K562 (cell line): ENCODE data around the gene P3H4. TPM values are rescaled to one million over a fixed set of nuclear protein-coding genes. Genes with fewer than 3 reads are reported as not detected.

Experiments used
- ARID3A ChIP-seq: IDR thresholded peaks from 2 replicates; pipeline ENCODE4 v1.6.1; 2012; ENCODE audit warnings: low read depth, low read length, improper control_type of control experiment, borderline replicate concordance
- ASH1L ChIP-seq: fragments of 450-650 bp; IDR thresholded peaks from 2 replicates; pipeline ENCODE4 v1.6.1; 2018; ENCODE audit warnings: borderline replicate concordance, mild to moderate bottlenecking, low read depth; ENCODE audit not compliant: partially characterized antibody
- CBFA2T2 ChIP-seq: fragments of 450-650 bp; conservative IDR thresholded peaks from 2 replicates; pipeline ENCODE4 v1.6.1; 2017; ENCODE audit warnings: mild to moderate bottlenecking
- ELF1 ChIP-seq: fragments of 200-800 bp; sonication (Bioruptor generic); IDR thresholded peaks from 2 replicates; pipeline ENCODE4 v1.6.1; 2016; ENCODE audit warnings: missing genetic modification characterization, missing compliant biosample characterization
- ETV6 ChIP-seq, 3 experiments: fragments of 150-350 bp in 1 of 3; sonication (generic) in 1 of 3; formaldehyde crosslinking in 1 of 3; IDR thresholded peaks; 2 replicates each; pipeline versions ENCODE4 v1.6.1 to v1.8.0; 2014 to 2022; ENCODE audit warnings: borderline replicate concordance in 2 of 3, low read depth in 2 of 3, antibody characterized with exemption in 1 of 3, low read length in 1 of 3, mild to moderate bottlenecking in 1 of 3, missing genetic modification reagents in 1 of 3
- HES1 ChIP-seq: fragments of 450-650 bp; IDR thresholded peaks from 2 replicates; pipeline ENCODE4 v1.6.1; 2016; ENCODE audit warnings: low read depth, mild to moderate bottlenecking, moderate library complexity
- IFI16 ChIP-seq: fragments of 250-450 bp; sonication (Bioruptor Pico); IDR thresholded peaks from 2 replicates; pipeline ENCODE4 v2.1.2; 2022; ENCODE audit warnings: mild to moderate bottlenecking, inconsistent platforms
- MAZ ChIP-seq, 2 experiments: fragments of 450-650 bp in 1 of 2; sonication (generic) in 1 of 2; formaldehyde crosslinking; IDR thresholded peaks in 1 of 2; conservative IDR thresholded peaks in 1 of 2; 2 replicates each; pipeline versions ENCODE4 v1.4.0 to v1.5.0; 2020; ENCODE audit warnings: mild to moderate bottlenecking in 1 of 2, missing genetic modification reagents in 1 of 2
- NCOA4 ChIP-seq: fragments of 450-650 bp; IDR thresholded peaks from 2 replicates; pipeline ENCODE4 v1.6.1; 2018; ENCODE audit warnings: mild to moderate bottlenecking; ENCODE audit not compliant: partially characterized antibody
- NFE2 ChIP-seq: IDR thresholded peaks from 2 replicates; pipeline ENCODE4 v1.6.1; 2014; ENCODE audit warnings: antibody characterized with exemption, low read depth
- PREB ChIP-seq: sonication (generic); formaldehyde crosslinking; IDR thresholded peaks from 2 replicates; pipeline ENCODE4 v1.8.1; 2023; ENCODE audit warnings: mild to moderate bottlenecking, missing genetic modification reagents
- SMAD3 ChIP-seq: fragments of 450-650 bp; formaldehyde crosslinking; conservative IDR thresholded peaks from 2 replicates; pipeline ENCODE4 v1.4.0; 2020; ENCODE audit warnings: mild to moderate bottlenecking
- SMARCA5 ChIP-seq: fragments of 450-650 bp; IDR thresholded peaks from 2 replicates; pipeline ENCODE4 v1.6.1; 2016
- YY1 ChIP-seq, 3 experiments: IDR thresholded peaks; 2 replicates each; pipeline ENCODE4 v1.6.1; 2011; ENCODE audit warnings: low read length in 2 of 3, mild to moderate bottlenecking in 2 of 3, moderate library complexity in 2 of 3, borderline replicate concordance in 1 of 3, control low read depth in 1 of 3, low read depth in 1 of 3; ENCODE audit not compliant: insufficient read depth in 3 of 3, insufficient replicate concordance in 2 of 3, control insufficient read depth in 1 of 3, insufficient read length in 1 of 3; ENCODE audit errors: extremely low read depth in 1 of 3
- ZNF239 ChIP-seq: fragments of 250-450 bp; sonication (Bioruptor Pico); IDR thresholded peaks from 2 replicates; pipeline ENCODE4 v1.4.0; 2020; ENCODE audit warnings: mild to moderate bottlenecking
- ZNF778 ChIP-seq: fragments of 450-650 bp; formaldehyde crosslinking; IDR thresholded peaks from 2 replicates; pipeline ENCODE4 v1.4.0; 2020; ENCODE audit warnings: mild to moderate bottlenecking, moderate library complexity
- polyA plus RNA-seq, 8 experiments: library from polyadenylated mRNA; depleted of rRNA in 4 of 8; stranded (reverse) in 5 of 8; unstranded in 3 of 8; fragments of >200 nt; fragmentation: Nextera tagmentation in 2 of 8; fragmentation: Illumina TruSeq in 1 of 8; extraction: Ambion mirVana in 2 of 8; extraction: Trizol in 1 of 8; gene quantifications; 2 replicates each; pipeline versions ENCODE4 v1.2.1 to v1.2.3, GENCODE V29; 2011 to 2014; ENCODE audit warnings: inconsistent platforms in 1 of 8, missing spikeins in 1 of 8
- total RNA-seq, 7 experiments: library from RNA; depleted of rRNA in 6 of 7; stranded (reverse); fragments of >200 nt in 6 of 7; fragmentation: Illumina TruSeq in 2 of 7; extraction: Trizol in 2 of 7; gene quantifications; 2 replicates each; pipeline versions ENCODE4 v1.2.1 to v1.2.3, GENCODE V29; 2011 to 2021; ENCODE audit warnings: low replicate concordance in 1 of 7
- TF ChIP-seq, protein P1 (sequence below): fragments of 450-650 bp; IDR thresholded peaks from 2 replicates; pipeline ENCODE4 v1.6.1; 2016; ENCODE audit warnings: mild to moderate bottlenecking
- TF ChIP-seq, protein P2 (sequence below): fragments of 450-650 bp; IDR thresholded peaks from 2 replicates; pipeline ENCODE4 v1.6.1; 2016; ENCODE audit warnings: borderline replicate concordance

Gene P3H4
- total and polyA plus RNA-seq, 9 of the 15 experiments (the other 6 are each of a cell fraction or from before 2014, with no cell fraction given): 0.10 to 3.7 (median 1.0) TPM

DNA sequence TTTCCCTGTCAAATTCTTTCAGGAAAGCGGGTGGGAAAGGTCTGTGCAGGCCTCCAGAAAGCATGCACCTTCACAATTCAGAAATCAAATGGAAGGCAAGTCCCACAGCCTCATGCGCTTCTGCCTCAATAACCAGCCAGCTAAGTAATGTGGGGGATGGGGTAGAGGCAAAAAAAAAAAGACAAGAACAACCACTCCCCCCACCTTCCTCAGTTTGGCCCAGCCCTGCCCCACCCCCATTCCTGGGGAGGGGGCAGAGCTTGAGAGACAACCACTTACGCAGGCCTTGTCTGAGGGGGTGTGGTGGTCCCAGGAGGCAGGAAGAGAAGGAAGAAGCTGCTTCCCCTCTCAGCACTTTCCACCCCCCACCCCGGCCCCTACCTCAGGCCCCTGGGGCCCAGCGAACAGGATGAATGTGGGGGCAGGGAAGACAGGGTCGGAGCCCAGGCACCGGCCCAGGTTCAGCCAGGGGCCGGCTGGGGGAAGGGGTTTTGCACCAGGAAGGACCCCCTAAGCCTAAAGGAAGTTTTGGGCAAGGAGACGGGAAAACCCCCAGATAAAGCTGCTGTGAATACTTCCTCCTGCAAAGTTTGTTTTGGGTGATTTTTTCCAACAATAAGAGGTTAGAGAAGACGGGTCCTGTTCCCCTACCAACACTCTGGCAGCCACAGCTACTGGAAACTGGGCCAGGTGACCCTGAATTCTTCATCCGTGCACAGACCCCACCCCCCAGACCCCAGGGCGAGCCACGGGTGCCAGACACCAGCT lies 26.5 kb downstream of the P3H4 start (continued):
- TF ChIP-seq MAZ (CRISPR knock-in tag; conservative IDR thresholded peaks at IDR 0.05 in 1 of 2, IDR thresholded peaks at IDR 0.05 in 1 of 2): peak; percentile 47 to 96; a peak in 3 of 4 replicates
- no peak for TF ChIP-seq NCOA4
- no peak for TF ChIP-seq HES1
- TF ChIP-seq ZNF239 (CRISPR knock-in tag): no peak
- no peak for TF ChIP-seq ELF1 (tag)
- TF ChIP-seq SMAD3 (CRISPR knock-in tag): no peak
- no peak for TF ChIP-seq SMARCA5
- TF ChIP-seq ETV6 (IDR thresholded peaks at IDR 0.05; ENCODE audit: borderline replicate concordance in 1 of 2, low read depth in 2 of 2, low read length in 1 of 2): no peak
- TF ChIP-seq ETV6 (CRISPR knock-in tag; IDR thresholded peaks at IDR 0.05; ENCODE audit: borderline replicate concordance): no peak
- no peak for TF ChIP-seq YY1 (IDR thresholded peaks at IDR 0.05; ENCODE audit: borderline replicate concordance in 1 of 3, control insufficient read depth in 1 of 3, extremely low read depth in 1 of 3, insufficient read depth in 3 of 3, insufficient read length in 1 of 3, insufficient replicate concordance in 2 of 3, low read depth in 1 of 3, low read length in 2 of 3)
- no peak for TF ChIP-seq ZNF778 (CRISPR knock-in tag)
- no peak for TF ChIP-seq IFI16
- TF ChIP-seq NFE2: no peak
- no peak for TF ChIP-seq ARID3A
- TF ChIP-seq ASH1L: no peak
- TF ChIP-seq CBFA2T2: no peak
- TF ChIP-seq, protein P1, sequence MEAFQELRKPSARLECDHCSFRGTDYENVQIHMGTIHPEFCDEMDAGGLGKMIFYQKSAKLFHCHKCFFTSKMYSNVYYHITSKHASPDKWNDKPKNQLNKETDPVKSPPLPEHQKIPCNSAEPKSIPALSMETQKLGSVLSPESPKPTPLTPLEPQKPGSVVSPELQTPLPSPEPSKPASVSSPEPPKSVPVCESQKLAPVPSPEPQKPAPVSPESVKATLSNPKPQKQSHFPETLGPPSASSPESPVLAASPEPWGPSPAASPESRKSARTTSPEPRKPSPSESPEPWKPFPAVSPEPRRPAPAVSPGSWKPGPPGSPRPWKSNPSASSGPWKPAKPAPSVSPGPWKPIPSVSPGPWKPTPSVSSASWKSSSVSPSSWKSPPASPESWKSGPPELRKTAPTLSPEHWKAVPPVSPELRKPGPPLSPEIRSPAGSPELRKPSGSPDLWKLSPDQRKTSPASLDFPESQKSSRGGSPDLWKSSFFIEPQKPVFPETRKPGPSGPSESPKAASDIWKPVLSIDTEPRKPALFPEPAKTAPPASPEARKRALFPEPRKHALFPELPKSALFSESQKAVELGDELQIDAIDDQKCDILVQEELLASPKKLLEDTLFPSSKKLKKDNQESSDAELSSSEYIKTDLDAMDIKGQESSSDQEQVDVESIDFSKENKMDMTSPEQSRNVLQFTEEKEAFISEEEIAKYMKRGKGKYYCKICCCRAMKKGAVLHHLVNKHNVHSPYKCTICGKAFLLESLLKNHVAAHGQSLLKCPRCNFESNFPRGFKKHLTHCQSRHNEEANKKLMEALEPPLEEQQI: no peak
- no peak for TF ChIP-seq PREB (CRISPR knock-in tag)
- TF ChIP-seq, protein P2, sequence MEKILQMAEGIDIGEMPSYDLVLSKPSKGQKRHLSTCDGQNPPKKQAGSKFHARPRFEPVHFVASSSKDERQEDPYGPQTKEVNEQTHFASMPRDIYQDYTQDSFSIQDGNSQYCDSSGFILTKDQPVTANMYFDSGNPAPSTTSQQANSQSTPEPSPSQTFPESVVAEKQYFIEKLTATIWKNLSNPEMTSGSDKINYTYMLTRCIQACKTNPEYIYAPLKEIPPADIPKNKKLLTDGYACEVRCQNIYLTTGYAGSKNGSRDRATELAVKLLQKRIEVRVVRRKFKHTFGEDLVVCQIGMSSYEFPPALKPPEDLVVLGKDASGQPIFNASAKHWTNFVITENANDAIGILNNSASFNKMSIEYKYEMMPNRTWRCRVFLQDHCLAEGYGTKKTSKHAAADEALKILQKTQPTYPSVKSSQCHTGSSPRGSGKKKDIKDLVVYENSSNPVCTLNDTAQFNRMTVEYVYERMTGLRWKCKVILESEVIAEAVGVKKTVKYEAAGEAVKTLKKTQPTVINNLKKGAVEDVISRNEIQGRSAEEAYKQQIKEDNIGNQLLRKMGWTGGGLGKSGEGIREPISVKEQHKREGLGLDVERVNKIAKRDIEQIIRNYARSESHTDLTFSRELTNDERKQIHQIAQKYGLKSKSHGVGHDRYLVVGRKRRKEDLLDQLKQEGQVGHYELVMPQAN: 0 out of 2 replicates have a peak, but pooled peaks have one; percentile 29
